Ammon's horn (tissue), 1 donor: ENCODE results near the gene OPRD1.

Source experiments
- DNase-seq: peaks from one replicate; pipeline ENCODE4 v3.0.0-alpha.2; 2016; ENCODE audit warnings: low spot score

The OPRD1 gene

GRCh38 chr1:28885472-28885877, 73.5 kb downstream of the OPRD1 start:
- no peak for DNase-seq

DNA sequence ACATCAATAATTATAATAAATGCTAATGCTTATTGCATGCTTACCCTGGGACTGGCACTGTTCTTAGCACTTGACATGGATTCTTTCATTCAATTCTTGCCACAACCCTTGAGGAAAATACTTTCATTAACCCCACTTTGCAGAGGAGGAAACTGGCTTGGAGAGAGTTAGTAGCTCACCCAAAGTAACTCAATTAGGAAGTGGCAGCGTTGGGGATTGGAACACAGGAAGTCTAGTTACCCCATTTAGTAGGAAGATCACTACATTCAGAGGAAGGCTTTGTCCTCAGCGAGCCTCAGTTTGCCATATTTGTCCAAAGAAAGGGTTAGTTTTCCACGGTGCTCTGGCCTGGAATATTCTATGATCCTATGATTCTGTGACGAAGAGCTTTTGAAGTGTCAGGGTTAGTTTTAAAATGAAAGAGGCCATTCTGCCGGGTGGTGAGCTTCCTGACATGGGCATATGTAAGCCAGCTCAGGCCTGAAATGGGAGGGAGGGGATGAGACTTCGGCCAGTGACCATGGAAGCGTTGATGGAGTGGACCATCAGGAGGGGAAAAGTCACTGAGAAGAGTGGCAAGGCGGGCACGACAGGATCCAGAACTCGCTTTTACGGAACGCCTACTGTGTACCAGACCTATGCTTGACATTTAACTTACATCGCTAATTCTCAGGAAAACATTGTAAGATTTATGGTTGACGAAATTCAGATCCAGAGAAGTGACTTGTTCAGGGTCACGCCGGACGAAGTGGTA, 74.2 kb downstream of the OPRD1 start:
- no peak for DNase-seq

GRCh38 chr1:28886731-28887418, 74.9 kb downstream of the OPRD1 start:
- DNase-seq, result peak; percentile 58

DNA sequence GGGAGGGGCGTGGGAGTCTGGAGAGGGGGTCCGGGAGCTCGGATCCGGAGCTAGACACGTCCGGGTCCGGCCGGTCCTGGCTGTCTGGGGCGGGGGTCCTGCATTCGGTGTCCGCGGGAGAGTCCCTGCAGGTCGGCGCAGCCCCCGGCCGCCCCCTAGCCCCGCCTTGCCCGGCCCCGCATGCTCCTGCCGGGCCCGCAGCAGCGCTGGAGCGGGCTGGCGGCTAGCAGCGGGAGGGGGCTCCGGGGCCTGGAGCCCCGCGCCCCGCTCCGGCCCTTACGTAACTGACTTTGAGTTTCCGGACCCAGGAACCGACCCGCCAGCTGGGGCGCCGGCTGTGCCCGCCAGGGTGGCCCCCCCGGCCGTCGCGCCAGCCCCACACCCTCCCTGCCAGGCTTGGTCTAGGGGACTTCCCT, 75.5 kb downstream of the OPRD1 start:
- DNase-seq, result no peak

GRCh38 chr1:28887835-28888682, 76.1 kb downstream of the OPRD1 start:
- DNase-seq, result no peak

GRCh38 chr1:28888915-28889314, 76.9 kb downstream of the OPRD1 start:
- no peak for DNase-seq

DNA sequence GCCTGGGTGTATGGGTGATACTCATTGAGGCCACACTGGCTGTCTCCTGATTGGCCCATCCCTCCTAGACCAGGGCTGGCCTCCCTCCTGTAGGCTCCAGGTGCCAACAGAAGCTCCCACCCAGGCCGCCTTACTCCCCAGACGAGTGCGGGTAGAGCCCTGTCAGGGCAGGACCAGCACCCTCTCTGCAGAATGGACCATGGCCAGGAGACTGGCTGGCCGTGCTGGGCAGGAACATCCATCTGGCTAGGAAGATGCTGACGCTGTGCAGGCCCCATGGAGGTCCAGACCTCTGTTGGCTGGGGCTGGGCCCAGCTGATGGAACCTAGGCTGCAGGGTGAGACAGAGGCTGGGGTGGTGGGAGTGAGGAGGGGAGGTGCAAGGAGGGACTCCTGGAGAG, 77.4 kb downstream of the OPRD1 start:
- no peak for DNase-seq

DNA sequence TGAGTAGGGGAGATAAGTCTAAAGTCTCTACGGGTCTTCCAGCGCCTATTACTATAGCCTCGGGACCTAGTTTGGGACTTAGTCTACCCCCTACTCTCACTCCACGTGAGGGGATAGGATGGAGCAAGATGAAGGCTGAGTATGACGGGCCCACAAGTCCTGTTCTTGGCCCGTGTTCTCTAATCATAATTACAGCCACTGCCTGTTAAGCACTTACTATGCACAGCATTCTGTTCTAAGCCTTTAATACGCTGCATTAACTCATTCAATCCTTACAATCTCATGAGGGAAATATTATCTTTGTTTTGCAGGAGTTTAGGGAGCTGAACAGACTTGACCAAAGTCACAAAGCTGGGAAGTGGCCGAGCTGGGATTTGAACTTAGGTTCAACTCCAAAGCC, 78.5 kb downstream of the OPRD1 start:
- DNase-seq, result no peak

GRCh38 chr1:28890836-28891235, 78.9 kb downstream of the OPRD1 start:
- DNase-seq, result no peak

- DNase-seq, result no peak
Measured at GRCh38 chr1:28891256-28891655, 79.3 kb downstream of the OPRD1 start.

- no peak for DNase-seq
Measured at GRCh38 chr1:28893403-28894102, 81.6 kb downstream of the OPRD1 start.

GRCh38 chr1:28894785-28895184, 82.8 kb downstream of the OPRD1 start:
- no peak for DNase-seq

GRCh38 chr1:28895896-28896608, 84.1 kb downstream of the OPRD1 start:
- no peak for DNase-seq

DNA sequence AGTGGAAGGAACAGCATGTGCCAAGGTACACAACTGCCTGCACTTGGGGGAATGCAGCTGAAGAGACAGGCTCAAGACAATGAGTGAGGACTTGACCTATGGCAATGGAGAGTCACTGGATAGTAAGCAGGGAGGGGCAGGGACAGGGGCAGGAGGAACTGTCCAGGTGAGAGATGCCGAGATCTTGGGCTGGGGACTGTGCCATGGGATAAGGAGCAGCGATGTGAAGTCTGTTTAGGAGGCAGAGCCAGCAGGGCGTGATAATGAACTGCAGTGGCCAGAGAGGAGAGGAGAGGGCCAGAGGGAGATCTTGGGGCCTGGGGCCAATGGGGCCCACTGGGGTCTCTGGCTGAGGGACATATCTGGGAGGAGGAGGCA, 84.6 kb downstream of the OPRD1 start:
- DNase-seq, result no peak

DNA sequence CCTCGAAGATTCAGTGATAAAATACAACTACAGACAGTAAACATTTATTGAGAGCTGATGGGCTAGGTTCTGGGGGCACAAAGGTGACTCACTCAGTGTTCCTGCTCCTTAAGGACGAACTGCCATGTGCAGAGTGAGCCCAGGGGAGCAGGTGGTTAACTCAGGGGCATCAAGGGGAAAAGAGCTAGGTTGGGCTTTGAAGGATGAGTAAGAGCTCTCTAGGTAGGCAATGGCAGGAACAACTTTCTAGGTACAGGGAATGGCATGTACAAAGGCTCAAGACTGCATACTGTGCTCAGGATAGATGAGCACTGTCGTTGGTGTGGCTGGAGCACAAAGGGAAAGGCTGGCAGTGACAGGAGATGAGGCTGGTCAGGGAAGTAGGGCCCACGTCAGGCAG, 85.8 kb downstream of the OPRD1 start:
- DNase-seq, result no peak

DNA sequence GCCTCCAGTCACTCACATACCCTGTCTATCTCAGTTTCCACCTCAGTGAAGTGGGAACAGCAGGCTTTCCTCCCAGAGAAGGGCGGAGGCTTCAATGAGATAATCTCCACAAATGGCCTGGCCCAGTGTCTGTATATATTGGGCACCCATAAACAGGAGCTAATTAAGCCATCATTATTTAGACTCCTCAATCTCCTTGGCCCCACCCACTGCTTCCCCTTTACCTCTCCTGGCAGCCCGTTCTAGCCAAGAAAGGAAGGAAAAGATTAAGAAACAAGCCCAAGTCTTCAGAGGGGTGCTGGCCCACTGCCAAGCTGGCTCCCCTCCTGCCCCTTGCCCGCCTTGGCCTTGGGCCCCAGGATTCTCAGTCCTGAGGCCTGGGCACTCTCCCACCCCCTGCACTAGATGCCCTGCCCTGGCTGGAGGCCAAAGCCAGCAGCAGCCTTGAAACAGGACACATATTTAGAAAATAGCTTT, 86.5 kb downstream of the OPRD1 start:
- DNase-seq, result no peak

- no peak for DNase-seq
Measured at GRCh38 chr1:28899267-28899666, 87.3 kb downstream of the OPRD1 start.

DNA sequence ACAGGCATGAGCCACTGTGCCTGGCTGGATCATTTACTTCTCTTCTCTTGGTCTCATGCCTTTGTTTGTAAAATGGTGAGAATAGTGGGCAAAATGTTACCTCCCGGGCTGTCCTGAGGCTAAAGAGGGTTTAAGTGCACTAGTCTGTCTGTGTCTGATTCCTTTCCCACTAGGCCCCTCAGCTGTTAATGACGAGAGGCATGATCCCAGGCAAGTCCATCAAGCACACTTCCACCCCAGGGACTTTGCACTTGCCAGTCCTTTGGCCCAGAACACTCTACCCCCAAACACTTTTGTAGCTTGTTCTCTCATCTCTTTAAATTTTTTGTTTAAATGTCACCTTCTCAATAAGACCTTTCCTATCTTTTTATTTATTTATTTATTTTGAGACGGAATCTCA, 88.6 kb downstream of the OPRD1 start:
- DNase-seq, result no peak

DNA sequence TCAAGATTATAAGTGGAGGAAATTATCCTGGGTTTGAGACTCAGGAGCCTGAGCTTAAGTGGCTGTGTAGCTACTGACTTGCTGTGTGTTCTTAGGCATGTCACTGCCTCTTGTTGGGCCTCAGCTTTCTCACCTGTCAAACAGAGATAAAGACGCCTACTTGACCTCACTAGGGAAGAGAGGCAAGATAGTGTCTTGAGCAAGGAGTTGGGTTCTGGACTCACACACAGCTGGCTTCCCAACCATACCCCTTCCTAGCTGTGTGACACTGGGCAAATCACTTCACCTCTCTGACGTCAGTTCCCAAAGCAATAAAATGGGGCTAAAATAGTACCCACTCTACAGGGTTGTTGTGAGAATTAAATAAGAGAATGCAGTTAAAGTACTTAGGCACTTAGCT, 90.8 kb downstream of the OPRD1 start:
- DNase-seq, result no peak

- no peak for DNase-seq
Measured at GRCh38 chr1:28905921-28906666, 94.1 kb downstream of the OPRD1 start.

DNA sequence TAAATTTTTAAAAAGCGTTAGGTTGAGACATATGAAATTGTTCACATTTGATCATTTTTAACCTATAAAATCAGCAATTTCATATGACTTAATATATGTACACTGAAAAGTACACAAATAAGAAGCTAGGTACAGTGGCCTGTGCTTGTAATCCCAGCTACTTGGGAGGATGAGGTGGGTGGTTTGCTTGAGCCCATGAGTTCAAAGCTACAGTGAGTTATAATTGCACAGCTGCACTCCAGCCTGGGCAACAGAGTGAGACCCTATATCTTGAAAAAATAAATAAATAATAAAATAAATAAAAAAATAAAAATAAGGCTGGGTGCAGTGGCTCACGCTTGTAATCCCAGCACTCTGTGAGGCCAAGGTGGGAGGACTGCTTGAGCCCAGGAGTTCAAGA, 97.2 kb downstream of the OPRD1 start:
- DNase-seq, result no peak
